K562 (cell line): ENCODE measurements around the gene HIF1A. TPM values are rescaled to one million over a fixed set of nuclear protein-coding genes. Genes with fewer than 3 reads are reported as not detected.

Source experiments
- ATAC-seq: fragments of 200-7000 bp; cut with Tn5 transposase; 3 replicates; pipeline ENCODE4 v1.9.1; 2020; ENCODE audit warnings: moderate library complexity
- BruUV-seq: library from RNA; stranded (reverse); fragments of 400-500 nt; replicated peaks from 2 replicates; lab custom pipeline; 2021; lab: Mats Ljungman, UMichigan
- CTCF ChIA-PET: fragments of 300-600 bp; formaldehyde crosslinking; extraction: SDS; loops from one replicate; lab custom pipeline; 2021; ENCODE audit warnings: low intra/inter-chr PET ratio; lab: Yijun Ruan, JAX
- POLR2A ChIA-PET: fragments of 300-600, 350-650 bp; sonication (Branson Sonifier 250); formaldehyde crosslinking; extraction: SDS; loops from one replicate; lab custom pipeline; 2021; ENCODE audit warnings: antibody characterized with exemption, inconsistent platforms; lab: Yijun Ruan, JAX
- DNase-seq, 4 experiments: peaks; one replicate each; pipeline versions ENCODE4 v3.0.0 to v3.0.0-alpha.2; 2011 to 2018; ENCODE audit warnings: low spot score in 3 of 4, mixed read lengths in 3 of 4; ENCODE audit errors: extremely low read depth in 1 of 4
- FAIRE-seq: peaks from 2 replicates; lab custom pipeline; 2011; peaks lifted over from hg19 to GRCh38; lab: Jason Lieb, UNC
- H2AFZ ChIP-seq: 2 replicates; pipeline ENCODE4 v1.6.0; 2011; ENCODE audit warnings: low read depth, low read length, control low read depth, inconsistent platforms
- H3K27ac ChIP-seq: fragments of 200-600 bp; 3 replicates; pipeline ENCODE4 v1.8.0; 2011; ENCODE audit warnings: low read depth, mild to moderate bottlenecking, control low read depth, inconsistent platforms, low read length, moderate library complexity, mixed read lengths; ENCODE audit errors: extremely low read depth
- H3K27me3 ChIP-seq, 2 experiments: fragments of 300-600 bp in 1 of 2; 2 replicates in 1 of 2; 3 replicates in 1 of 2; pipeline versions ENCODE4 v1.6.0 to v1.8.0; 2011; ENCODE audit warnings: inconsistent platforms in 2 of 2, low read length in 2 of 2, mild to moderate bottlenecking in 1 of 2, mixed read lengths in 1 of 2, moderate library complexity in 1 of 2; ENCODE audit not compliant: control insufficient read depth in 2 of 2, insufficient read depth in 2 of 2
- H3K36me3 ChIP-seq: fragments of 300-600 bp; 3 replicates; pipeline ENCODE4 v1.8.0; 2011; ENCODE audit warnings: mild to moderate bottlenecking, low read length, inconsistent platforms; ENCODE audit not compliant: control insufficient read depth, insufficient read depth
- H3K4me1 ChIP-seq, 2 experiments: fragments of 200-600 bp in 1 of 2; replicated peaks in 1 of 2; 2 replicates in 1 of 2; 3 replicates in 1 of 2; pipeline versions ENCODE4 v1.5.1 to v1.8.0; 2011; ENCODE audit warnings: inconsistent platforms in 2 of 2, low read length in 2 of 2, mild to moderate bottlenecking in 1 of 2, mixed read lengths in 1 of 2, moderate library complexity in 1 of 2; ENCODE audit not compliant: control insufficient read depth in 2 of 2, insufficient read depth in 2 of 2
- H3K4me2 ChIP-seq: 2 replicates; pipeline ENCODE4 v1.6.1; 2011; ENCODE audit warnings: low read length, control low read depth, inconsistent platforms, mixed read lengths; ENCODE audit not compliant: insufficient read depth
- H3K4me3 ChIP-seq: fragments of 200-600 bp; sonication (generic), shearing (Covaris generic); 2 replicates; pipeline ENCODE4 v1.5.1; 2016; ENCODE audit warnings: control low read depth, inconsistent platforms
- H3K79me2 ChIP-seq: fragments of 200-600 bp; 3 replicates; pipeline ENCODE4 v1.8.0; 2011; ENCODE audit warnings: low read length, inconsistent platforms; ENCODE audit not compliant: control insufficient read depth, insufficient read depth
- H3K9ac ChIP-seq, 2 experiments: 2 replicates each; pipeline versions ENCODE4 v1.6.0 to v1.6.1; 2011; ENCODE audit warnings: low read depth in 2 of 2, low read length in 2 of 2, control low read depth in 1 of 2, inconsistent platforms in 1 of 2, mild to moderate bottlenecking in 1 of 2, mixed read lengths in 1 of 2; ENCODE audit not compliant: insufficient read depth in 1 of 2
- H3K9me1 ChIP-seq: one replicate; pipeline ENCODE4 v1.6.0; 2011; ENCODE audit warnings: inconsistent platforms, mild to moderate bottlenecking, low read length, moderate library complexity; ENCODE audit not compliant: control insufficient read depth, insufficient read depth
- H3K9me3 ChIP-seq: replicated peaks from 2 replicates; pipeline ENCODE4 v1.5.1; 2011; ENCODE audit warnings: low read depth, low read length, inconsistent platforms; ENCODE audit not compliant: control insufficient read depth, insufficient read depth
- H4K20me1 ChIP-seq: replicated peaks from 2 replicates; pipeline ENCODE4 v1.6.1; 2011; ENCODE audit warnings: low read length, inconsistent platforms, mixed read lengths; ENCODE audit not compliant: control insufficient read depth, insufficient read depth
- ARID4B ChIP-seq: sonication (generic); formaldehyde crosslinking; IDR thresholded peaks from 2 replicates; pipeline ENCODE4 v1.8.0; 2022; ENCODE audit warnings: mild to moderate bottlenecking, missing genetic modification reagents
- E2F8 ChIP-seq: fragments of 450-650 bp; IDR thresholded peaks from 2 replicates; pipeline ENCODE4 v1.7.1; 2018; ENCODE audit warnings: mild to moderate bottlenecking, low read depth; ENCODE audit not compliant: partially characterized antibody
- MYBL2 ChIP-seq, 2 experiments: fragments of 450-650 bp in 1 of 2; sonication (generic) in 1 of 2; formaldehyde crosslinking in 1 of 2; IDR thresholded peaks; 2 replicates each; pipeline versions ENCODE4 v1.6.1 to v1.8.1; 2017 to 2022; ENCODE audit warnings: borderline replicate concordance in 1 of 2, inconsistent platforms in 1 of 2, low read depth in 1 of 2, mild to moderate bottlenecking in 1 of 2, missing genetic modification reagents in 1 of 2, moderate library complexity in 1 of 2
- NFATC3 ChIP-seq: fragments of 450-650 bp; IDR thresholded peaks from 2 replicates; pipeline ENCODE4 v1.6.1; 2017; ENCODE audit warnings: mild to moderate bottlenecking
- NFE2L1 ChIP-seq: fragments of 450-650 bp; IDR thresholded peaks from 2 replicates; pipeline ENCODE4 v1.6.1; 2016; ENCODE audit warnings: missing genetic modification characterization, low read depth, mild to moderate bottlenecking, missing compliant biosample characterization, moderate library complexity, borderline replicate concordance
- RFX7 ChIP-seq: fragments of 250-450 bp; sonication (Bioruptor Pico); IDR thresholded peaks from 2 replicates; pipeline ENCODE4 v1.5.1; 2021; ENCODE audit warnings: mild to moderate bottlenecking
- WGBS: fragments of 100-300 bp; shearing (Covaris generic); methylation state at CpG from one replicate; pipeline ENCODE4 v1.1.6; 2016; ENCODE audit warnings: low coverage, mixed read lengths; ENCODE audit not compliant: insufficient coverage; ENCODE audit errors: missing lambda C conversion rate; 5-methylcytosine and 5-hydroxymethylcytosine counted together
- in situ Hi-C: fragments of 300-500 bp; cut with MboI; formaldehyde crosslinking; loops from 4 replicates; pipeline ENCODE4 v1.15.0; 2018; ENCODE audit warnings: inconsistent platforms, mixed read lengths
- intact Hi-C: fragments of 100-400 bp; cut with micrococcal nuclease; formaldehyde crosslinking; loops from 2 replicates; pipeline ENCODE4 v1.14.2; 2022
- polyA plus RNA-seq, 8 experiments: library from polyadenylated mRNA; depleted of rRNA in 4 of 8; stranded (reverse) in 5 of 8; unstranded in 3 of 8; fragments of >200 nt; fragmentation: Nextera tagmentation in 2 of 8; fragmentation: Illumina TruSeq in 1 of 8; extraction: Ambion mirVana in 2 of 8; extraction: Trizol in 1 of 8; gene quantifications; 2 replicates each; pipeline versions ENCODE4 v1.2.1 to v1.2.3, GENCODE V29; 2011 to 2014; ENCODE audit warnings: inconsistent platforms in 1 of 8, missing spikeins in 1 of 8
- total RNA-seq, 7 experiments: library from RNA; depleted of rRNA in 6 of 7; stranded (reverse); fragments of >200 nt in 6 of 7; fragmentation: Illumina TruSeq in 2 of 7; extraction: Trizol in 2 of 7; gene quantifications; 2 replicates each; pipeline versions ENCODE4 v1.2.1 to v1.2.3, GENCODE V29; 2011 to 2021; ENCODE audit warnings: low replicate concordance in 1 of 7
- TF ChIP-seq, protein P1 (sequence below): sonication (generic); formaldehyde crosslinking; IDR thresholded peaks from 2 replicates; pipeline ENCODE4 v1.8.1; 2022; ENCODE audit warnings: missing genetic modification reagents
- TF ChIP-seq, protein P2 (sequence below), 2 experiments: fragments of 450-650 bp; conservative IDR thresholded peaks; 2 replicates each; pipeline ENCODE4 v1.6.1; 2017; ENCODE audit warnings: mild to moderate bottlenecking in 2 of 2, moderate library complexity in 2 of 2
- TF ChIP-seq, protein P3 (sequence below): fragments of 450-650 bp; IDR thresholded peaks from 2 replicates; pipeline ENCODE4 v1.6.1; 2016; ENCODE audit warnings: low read depth, mild to moderate bottlenecking, moderate library complexity

HIF1A gene
- total and polyA plus RNA-seq, 9 of the 15 experiments (the other 6 are each of a cell fraction or from before 2014, with no cell fraction given): 5.9 to 35.3 (median 24.2) TPM

DNA sequence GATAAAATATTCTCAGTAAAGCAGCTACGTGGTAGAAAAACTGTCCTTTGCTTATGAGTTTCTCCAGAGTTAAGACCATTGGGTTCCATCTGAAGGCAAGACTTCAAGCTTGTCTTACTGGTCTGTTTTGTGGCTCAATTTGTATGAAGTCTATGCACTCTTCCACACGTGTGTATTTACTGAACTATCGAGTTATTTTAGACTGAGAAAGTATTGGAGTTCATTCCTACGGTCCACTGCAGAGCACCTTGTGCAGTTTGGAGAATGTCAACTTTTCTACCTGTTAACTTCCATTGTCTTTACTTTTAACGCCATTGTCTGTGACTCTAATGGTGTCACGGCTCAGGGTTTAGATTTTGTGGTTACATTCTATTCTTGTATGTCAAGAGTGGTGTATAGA, 3.7 kb downstream of the HIF1A start:
- H3K27ac ChIP-seq: peak overlapping the region; percentile 42; the same call in 2 of the 3 replicates
- ATAC-seq (peak; percentile 4), FAIRE-seq (peak; percentile 52), DNase-seq (peak in 1 of 4 experiments; percentile 11)
- no peaks in the 10 kb centered on the region for H3K9me3 ChIP-seq
- H3K9me1 ChIP-seq: no peaks in the 10 kb centered on the region
- intact Hi-C loops: loop anchor here (5.0 kb wide), 2 partner anchors 53 to 137 kb away; no protein-coding TSS in a partner anchor
- H2AFZ ChIP-seq: no peak overlapping the region
- WGBS: 6% methylated on average over 6 of the region's 6 CpGs
- H3K4me1 ChIP-seq: peaks cover 0 to 14% of the 10 kb centered on the region in 2 experiments; a peak in 3 of 5 replicates
- H3K36me3 ChIP-seq: no peaks in the 10 kb centered on the region; the same call in 2 of the 3 replicates
- peak overlapping the region in 1 of 2 experiments; percentile 6; a peak in 1 of 4 replicates for H3K9ac ChIP-seq
- H3K79me2 ChIP-seq: peaks cover 86% of the 10 kb centered on the region
- ChIA-PET POLR2A (interaction anchor here (1.9 kb wide), 1 partner anchor 15 kb away, joined by 11 read pairs; no protein-coding TSS in a partner anchor), CTCF (no interaction called here)
- no TSS peak for BruUV-seq
- in situ Hi-C loops: no loop called here
- H4K20me1 ChIP-seq: peaks cover 19% of the 10 kb centered on the region; the same call in 1 of the 2 replicates
- no peaks in the 10 kb centered on the region for H3K27me3 ChIP-seq
- peak overlapping the region; percentile 19; the same call in 1 of the 2 replicates for H3K4me3 ChIP-seq
- H3K4me2 ChIP-seq: peak overlapping the region; percentile 74
- TF ChIP-seq NFE2L1 (tag) (no peak), MYBL2 (IDR thresholded peaks at IDR 0.05; ENCODE audit: low read depth) (no peak), MYBL2 (CRISPR knock-in tag; IDR thresholded peaks at IDR 0.05; ENCODE audit: borderline replicate concordance) (no peak), RFX7 (no peak), NFATC3 (no peak), ARID4B (CRISPR knock-in tag) (no peak), E2F8 (no peak)
- TF ChIP-seq, protein P1, sequence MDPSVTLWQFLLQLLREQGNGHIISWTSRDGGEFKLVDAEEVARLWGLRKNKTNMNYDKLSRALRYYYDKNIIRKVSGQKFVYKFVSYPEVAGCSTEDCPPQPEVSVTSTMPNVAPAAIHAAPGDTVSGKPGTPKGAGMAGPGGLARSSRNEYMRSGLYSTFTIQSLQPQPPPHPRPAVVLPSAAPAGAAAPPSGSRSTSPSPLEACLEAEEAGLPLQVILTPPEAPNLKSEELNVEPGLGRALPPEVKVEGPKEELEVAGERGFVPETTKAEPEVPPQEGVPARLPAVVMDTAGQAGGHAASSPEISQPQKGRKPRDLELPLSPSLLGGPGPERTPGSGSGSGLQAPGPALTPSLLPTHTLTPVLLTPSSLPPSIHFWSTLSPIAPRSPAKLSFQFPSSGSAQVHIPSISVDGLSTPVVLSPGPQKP: no peak
- TF ChIP-seq, protein P2, sequence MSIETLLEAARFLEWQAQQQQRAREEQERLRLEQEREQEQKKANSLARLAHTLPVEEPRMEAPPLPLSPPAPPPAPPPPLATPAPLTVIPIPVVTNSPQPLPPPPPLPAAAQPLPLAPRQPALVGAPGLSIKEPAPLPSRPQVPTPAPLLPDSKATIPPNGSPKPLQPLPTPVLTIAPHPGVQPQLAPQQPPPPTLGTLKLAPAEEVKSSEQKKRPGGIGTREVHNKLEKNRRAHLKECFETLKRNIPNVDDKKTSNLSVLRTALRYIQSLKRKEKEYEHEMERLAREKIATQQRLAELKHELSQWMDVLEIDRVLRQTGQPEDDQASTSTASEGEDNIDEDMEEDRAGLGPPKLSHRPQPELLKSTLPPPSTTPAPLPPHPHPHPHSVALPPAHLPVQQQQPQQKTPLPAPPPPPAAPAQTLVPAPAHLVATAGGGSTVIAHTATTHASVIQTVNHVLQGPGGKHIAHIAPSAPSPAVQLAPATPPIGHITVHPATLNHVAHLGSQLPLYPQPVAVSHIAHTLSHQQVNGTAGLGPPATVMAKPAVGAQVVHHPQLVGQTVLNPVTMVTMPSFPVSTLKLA (conservative IDR thresholded peaks at IDR 0.05): no peak
- TF ChIP-seq, protein P3, sequence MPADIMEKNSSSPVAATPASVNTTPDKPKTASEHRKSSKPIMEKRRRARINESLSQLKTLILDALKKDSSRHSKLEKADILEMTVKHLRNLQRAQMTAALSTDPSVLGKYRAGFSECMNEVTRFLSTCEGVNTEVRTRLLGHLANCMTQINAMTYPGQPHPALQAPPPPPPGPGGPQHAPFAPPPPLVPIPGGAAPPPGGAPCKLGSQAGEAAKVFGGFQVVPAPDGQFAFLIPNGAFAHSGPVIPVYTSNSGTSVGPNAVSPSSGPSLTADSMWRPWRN: no peak
